Fibroblast of the conjunctiva (primary cell): Measurements from ENCODE around the gene CD300C.
"Not testable (repeated sequence)": the region's sequence is repeated elsewhere in the genome, so short reads cannot be mapped to it uniquely, and the experiment has no call there.

Source experiments
- DNase-seq: peaks from one replicate; pipeline ENCODE4 v3.0.0-alpha.2; 2010; ENCODE audit warnings: low read depth

The CD300C gene

DNA sequence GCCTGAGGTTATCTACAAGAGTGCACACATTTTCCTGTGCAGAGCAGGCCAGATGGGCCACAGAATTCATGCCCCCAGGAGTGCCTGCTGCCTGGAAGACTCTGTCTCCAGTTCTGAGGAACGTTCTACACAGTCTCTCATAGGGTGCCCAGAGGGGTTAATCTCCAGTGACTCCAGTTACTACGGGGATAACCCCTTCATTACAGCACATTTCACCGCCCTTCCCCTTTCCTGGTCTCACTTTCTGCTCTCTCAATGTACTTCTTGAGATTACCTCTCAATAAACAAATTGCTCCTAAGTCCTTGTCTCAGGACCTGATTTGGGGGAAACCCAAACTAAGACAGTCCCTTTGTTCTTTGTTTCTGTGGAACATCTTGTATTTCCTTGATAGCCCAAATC lies 15.7 kb upstream of the CD300C start:
- DNase-seq = no peak

DNA sequence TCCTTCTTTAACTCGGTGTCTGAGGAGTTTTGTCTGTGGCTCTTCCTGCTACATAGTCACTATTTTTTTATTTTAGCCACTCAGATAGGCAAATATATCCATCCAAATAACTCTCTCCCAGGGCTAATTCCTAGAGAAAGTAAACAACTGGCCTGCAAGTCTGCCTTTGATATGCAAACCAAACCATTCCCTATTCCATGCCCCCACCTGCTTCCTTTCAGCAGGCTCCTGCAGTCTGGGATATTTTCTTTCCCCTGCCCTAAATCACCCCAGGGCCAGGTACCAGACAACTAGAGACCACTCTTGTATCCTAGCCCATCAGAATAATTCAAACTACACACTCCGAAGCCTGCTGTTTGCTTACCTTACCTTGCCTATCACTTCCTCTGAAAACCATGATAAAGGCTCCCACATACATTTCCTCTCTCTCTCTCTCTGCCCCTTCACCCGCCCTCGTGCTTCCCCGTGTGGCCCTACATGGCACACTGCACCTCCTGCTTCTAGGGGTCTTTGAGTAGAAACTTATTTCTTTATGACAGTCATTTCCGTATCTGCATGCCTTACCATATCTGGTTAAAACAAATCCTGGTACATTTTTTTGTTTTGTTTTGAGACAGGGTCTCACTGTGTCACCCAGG lies 13.1 kb upstream of the CD300C start:
- no peak for DNase-seq

DNA sequence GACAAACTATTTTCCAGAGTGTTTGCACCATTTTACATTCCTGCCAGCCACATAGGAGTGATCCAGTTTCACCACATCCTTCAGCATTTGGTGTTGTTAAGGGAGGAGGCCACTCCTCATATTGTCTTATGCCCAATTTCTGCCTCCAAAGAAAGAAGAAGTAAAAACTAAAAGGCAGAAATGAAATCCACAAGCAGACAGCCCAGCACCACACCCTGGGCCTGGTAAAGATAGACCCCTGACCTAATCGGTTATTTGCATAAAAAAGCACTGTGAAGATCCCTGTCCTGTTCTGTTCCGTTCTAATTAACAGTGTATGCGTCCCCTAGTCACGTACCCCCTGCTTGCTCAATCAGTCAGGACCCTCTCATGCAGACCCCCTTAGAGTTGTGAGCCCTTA lies 12.5 kb upstream of the CD300C start:
- not testable (repeated sequence) for DNase-seq

DNA sequence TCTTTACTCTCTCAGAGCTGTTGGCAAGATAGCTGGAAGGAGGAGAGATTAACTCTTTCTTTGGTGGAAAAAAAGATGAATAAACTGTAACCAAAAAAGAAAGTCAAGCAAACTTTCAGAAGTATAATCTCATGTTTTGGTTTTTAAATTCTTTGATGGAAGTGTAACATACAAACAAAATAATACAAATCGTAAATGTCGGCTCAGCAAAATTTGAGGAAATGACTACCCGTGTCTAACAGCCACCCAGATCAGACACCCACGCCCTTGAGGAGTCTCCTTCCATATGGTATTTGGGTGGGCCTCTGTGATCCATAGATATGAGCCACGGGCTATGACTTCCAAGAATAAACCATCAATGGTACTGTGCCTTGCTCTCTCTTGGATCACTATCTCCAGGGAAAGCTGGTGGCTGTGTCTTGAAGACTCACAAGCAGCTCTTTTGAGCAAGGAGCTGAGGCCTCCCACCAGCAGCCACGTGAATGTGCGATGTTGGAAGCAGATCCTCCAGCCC lies 9.6 kb upstream of the CD300C start:
- no peak for DNase-seq

DNA sequence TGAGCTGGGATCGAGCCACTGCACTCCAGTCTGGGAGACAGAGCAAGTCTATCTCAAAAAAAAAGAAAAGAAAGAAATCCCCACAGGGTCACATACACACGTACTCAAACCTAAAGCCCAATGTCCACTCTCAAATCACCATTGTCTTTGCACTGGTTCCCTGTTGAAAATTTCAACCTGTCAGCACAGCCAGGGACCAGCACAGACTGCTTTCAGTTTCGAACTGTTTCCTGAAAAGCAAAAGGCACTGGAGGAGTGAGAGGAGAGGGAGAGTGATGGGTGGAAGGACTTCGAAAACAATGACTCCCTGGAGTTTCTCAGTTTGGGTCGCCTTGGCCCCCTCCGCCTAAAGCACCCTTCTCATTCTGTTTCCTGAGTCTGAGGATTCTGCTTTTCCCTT lies 9.0 kb upstream of the CD300C start:
- DNase-seq = no peak

DNA sequence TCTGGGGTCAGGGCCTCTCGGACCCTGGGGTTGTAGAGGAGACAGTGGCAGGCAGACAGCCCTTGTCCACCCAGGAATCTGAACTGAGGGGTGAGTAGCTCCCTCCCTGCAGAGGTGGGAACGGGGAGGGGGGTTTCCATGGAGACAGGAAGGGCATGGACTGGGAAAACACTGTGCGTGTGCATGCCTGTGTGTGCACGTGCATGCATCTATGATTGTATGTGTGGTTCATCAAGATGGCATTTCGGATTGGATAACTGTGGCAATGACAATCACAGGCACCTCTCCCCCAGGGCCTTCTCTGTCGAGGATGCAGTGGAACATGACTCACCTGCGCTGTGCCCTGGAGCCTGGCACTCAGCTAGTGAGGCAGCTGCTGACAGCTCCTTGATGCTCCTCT lies 6.1 kb upstream of the CD300C start:
- DNase-seq = no peak

DNA sequence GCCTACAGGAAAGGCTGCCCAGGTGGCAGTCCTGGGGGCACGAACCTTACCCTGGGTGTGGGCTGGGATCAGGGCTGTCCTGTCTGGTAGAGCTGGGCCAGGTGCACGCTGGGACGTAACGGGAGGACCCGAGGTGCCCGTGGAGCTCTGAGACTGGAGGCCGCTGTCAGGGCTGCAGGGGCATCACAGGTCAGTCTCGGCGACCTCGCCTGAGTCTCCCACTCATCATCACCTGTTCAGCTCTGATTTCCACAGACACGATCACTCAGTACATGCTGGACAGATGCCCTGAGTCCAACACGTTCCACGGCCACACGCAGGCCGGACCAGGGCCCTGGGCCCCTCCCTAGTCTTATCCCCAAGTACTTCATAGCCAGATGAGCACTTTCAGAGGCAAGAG lies 4.7 kb upstream of the CD300C start:
- no peak for DNase-seq

DNA sequence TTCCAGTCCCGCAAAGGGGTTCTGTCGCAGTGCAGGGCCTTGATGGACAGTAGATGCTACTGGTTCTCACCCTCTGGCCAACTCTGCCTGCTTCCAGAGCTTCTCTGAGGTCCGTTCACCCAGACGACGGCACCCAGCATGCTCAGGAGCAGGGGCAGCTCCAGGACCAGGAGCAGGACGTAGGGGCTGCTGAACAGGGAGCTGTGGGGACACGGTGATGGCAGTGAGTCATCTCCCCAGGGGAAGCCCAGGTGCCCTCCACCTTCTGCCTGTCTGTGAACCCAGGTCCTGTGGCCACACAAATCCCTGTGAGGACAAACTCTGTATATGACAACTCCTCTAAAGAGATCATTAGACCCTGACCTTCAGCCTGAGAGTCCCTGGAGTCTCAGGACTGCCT lies 3.4 kb upstream of the CD300C start:
- DNase-seq = no peak

DNA sequence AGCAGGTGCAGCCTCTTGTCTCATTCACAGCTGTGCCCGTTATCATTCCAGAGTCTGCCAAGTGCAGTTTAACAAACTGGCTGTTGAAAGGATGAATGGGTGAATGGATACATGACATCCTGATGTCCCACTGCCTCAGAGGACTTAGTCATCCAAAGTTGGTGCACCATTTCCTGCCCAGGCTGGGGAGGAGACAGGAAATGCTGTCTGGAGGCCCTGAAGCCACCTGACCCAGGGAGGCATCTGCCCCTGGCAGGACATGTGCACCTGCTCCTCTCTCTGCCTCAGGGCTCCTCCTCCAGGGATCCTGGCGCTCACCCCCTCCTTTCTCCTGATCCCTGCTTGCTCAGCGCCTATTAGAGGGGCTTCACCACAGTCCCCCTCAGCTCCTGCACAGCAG lies 1.8 kb upstream of the CD300C start:
- no peak for DNase-seq

DNA sequence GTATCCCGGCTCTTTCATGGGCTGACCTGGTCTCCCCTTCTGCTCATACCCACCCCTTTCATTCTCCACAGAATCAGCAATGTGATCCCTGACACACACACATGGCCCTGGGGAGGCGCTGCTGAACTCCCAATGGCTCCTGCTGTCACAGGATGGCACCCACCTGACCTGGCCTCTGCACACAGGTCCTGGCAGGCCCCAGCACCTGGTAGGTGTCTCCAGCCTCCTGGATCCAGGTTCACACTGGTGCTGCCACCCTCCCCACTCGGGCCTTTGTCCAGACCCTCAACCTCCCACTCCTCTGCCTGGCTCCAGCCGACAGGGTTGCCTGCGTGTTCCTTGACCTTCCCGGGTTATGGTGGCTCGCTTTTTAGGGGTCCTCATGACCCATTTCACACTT lies 1.3 kb upstream of the CD300C start:
- no peak for DNase-seq

DNA sequence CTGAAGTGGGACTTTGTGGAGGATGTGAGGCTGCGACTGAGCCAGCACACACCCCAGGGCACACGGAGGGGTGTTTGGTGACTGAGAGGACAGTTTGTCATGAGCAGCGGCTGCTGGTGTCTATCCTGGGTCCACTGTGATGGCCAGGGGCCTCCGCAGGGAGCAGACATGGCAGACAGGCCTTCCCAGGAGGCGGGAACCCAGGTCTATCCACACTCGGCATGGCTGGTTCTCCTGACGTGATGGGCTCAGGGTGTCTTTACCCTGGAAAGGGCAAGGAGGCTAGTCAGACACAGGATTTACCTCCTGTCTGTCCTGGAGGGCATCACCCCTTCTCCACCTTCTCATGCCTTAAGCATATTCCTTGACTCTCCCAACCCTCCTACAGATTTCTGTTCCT lies 671 bp upstream of the CD300C start:
- no peak for DNase-seq

DNA sequence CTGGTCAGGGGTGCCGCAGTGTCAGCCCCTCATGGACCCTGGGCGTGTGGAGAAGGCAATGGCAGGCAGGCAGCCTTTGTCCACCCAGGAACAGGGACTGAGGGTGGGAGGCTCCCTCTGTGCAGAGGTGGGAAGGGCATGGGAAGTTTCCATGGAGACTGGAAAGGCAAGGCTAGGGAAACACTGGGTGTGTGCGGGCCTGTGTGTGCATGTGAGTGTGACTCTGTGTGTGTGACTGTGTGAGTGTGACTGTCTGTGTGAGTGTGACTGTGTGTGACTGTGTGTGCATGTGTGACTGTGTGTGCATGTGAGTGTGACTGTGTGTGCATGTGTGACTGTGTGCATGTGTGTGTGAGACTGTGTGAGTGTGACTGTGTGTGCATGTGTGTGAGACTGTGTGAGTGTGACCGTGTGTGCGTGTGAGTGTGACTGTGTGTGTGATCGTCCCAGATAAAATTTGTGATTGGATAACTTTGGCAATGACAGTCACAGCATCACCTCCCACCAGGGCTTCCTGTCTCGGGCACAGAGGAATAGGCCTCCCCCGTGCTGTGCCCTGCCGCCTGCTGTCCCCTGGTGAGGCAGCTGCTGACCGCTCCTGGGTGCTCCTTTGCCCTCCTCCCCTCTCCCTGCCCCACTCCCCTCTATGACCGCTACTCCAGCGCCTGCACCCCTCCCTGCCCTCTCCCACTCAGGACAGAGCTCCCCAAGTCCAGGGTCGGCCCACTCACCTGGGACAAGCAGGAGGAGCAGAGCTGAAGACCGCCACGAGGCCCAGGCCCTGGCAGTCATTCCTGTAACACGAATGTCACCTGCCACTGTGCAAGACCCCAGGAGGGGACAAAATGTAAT lies 698 bp downstream of the CD300C start:
- no peak for DNase-seq

DNA sequence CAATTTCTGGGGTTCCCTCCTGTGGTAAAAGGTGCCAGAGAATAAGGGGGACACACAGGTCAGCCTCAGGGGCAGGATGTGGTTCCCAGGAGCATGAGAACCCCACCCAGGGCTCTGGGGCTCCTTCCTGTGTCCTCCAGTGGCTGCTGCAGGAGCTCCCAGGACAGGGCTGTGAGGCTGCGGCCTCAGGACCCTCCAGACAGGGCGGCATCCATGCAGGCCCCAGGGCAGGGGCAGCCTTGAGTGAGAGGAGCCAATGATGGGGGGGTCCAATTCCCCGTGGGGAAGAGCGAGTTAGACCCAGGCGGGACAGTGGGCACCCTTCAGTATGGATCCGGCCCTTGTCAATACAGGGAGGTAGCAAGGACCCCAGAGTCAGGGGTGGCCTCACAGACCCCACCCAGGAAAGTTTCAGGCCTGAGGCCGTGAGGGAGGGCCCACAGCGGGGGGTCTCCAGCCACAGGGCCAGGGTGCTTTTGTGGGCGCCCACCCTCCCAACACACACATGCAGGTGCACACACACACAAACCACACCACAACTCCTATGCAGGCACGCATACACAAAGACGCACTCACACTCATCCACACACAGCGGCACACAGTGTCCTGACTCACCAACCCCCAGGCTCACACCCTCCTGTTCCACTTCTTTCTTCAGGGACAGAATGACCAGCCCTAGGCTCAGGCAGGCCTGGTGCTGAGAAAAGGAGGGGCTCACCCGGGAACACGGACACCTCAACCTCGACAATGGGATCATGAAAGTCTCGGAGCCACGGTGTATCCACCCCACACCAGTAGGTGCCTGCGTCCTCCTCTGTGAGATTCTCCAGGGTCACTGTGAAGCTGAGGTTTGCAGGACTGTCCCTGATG lies 1.8 kb downstream of the CD300C start:
- DNase-seq = no peak

DNA sequence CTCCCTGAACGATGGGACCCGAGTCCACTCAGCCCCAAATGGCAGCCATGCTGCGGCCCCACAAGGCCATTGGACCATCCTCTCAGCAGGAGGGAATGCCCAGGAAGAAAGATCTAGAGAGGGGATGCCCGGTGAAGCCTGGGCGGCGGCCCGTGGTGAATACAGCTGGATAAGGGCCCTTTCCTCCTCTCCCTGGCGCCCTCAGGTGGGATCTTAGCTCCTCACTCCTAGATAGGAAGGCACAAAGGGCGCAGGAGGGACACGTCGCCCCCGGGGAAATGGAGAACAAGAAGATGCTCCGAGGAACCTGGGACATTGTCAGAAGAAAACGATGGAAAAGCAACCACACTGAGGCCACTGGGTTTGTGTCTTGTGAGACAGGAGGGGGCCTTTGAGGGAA lies 2.5 kb downstream of the CD300C start:
- no peak for DNase-seq

DNA sequence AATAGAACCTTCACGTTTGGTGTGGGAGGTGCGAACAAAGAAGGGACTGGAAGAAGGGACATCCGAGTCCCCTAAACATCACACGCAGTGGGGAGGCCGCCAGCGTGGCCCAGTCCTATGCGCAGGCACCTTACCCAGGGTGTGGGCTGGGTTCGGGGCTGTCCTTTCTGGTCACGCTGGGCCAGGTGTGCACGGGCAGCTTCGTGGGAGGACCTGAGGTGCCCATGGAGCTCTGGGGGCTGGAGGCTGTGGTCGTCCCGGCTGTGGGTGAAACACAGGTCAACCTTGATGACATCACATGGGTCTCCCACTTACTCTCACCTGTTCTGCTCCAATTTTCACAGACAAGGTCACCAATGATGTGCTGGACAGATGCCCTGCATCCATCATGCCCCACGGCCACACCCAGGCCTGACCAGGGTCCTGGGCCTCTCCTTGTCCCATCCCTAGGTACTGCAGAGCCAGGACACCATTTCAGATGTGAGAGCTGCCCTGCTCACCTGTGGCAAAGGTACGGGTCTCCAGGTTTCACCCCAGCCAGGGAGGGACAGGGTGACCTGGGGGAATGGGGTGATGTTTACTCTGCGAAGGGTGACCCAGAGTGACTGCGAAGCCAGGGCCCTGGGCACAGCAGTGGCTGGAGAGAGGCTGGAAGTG lies 3.1 kb downstream of the CD300C start:
- no peak for DNase-seq

DNA sequence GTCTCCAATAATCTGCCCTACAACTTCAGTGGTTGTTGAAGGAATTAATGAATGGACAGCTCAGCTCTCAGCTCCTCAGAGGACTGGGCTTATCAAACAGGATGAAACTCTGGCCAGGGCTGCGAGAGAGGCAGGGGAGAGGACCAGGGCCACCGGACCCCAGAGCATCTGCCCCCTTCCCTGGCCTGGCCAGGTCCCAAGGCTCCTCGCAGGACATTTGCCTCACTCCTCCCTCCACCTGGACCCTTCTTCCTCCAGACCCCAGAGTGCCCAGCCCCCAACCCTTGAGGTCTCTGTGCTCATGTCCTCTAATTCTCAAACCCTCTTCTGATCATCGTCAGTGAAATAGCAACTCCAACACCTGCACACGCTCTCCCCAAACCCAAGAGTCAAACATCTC lies 3.7 kb downstream of the CD300C start:
- no peak for DNase-seq

DNA sequence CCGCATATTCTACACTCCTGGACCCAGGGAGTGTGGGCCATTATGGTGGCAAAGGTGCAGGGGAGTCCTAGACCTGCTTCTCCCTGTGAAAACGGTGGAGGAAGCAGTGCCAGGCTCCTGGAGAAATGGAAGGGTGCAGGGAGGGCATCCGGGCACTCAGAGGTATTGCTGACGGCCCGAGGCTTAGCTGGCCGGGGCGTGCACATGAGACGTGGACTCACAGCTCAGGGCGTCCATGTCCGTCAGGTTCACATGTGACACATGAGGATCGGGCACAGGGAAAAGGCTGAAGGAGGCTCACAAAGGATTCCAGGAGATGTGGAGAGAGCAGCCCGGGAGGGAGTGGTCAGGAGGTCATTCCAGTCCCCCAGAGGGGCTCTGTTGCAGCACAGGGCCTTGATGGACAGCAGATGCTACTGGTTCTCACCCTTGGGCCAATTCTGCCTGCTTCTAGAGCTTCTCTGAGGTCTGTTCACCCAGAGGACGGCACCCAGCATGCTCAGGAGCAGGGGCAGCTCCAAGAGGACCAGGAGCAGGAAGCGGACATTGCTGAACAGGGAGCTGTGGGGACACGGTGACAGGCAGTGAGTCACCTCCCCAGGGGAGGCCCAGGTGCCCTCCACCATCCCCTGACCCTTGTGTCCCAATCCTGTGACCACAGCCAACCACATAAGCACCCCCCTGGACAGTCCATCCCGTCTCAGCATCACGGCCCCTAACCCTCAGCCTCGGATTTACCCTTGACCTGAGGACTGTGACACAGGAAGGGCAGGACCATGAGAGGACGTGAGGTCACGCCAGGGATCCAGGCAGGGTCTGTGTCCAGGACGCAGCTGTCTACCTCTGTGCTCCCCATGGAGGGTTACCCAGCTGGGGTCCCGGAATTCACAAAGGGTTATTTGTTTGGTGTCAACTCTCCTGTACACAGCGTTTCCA lies 4.5 kb downstream of the CD300C start:
- DNase-seq = no peak

DNA sequence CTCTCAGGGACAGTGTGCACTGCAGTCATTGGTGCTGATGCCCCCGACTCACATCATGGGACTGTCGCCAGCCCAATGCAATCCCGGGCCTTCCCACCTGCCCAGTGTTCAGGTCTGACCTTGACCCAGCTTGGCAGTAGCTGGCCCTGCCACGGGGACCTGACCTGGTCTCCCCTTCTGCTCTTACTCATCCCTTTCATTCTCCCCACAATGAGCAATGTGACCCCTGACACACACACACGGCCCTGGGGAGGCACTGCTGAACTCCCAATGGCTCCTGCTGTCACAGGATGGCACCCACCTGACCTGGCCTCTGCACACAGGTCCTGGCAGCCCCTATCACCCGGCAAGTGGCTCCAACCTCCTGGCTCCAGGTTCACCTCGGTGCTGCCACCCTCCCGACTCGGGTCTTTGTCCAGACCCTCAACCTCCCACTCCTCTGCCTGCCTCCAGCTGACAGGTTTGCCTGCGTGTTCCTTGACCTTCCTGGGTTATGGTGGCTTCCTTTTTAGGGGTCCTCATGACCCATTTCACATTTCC lies 6.6 kb downstream of the CD300C start:
- no peak for DNase-seq

DNA sequence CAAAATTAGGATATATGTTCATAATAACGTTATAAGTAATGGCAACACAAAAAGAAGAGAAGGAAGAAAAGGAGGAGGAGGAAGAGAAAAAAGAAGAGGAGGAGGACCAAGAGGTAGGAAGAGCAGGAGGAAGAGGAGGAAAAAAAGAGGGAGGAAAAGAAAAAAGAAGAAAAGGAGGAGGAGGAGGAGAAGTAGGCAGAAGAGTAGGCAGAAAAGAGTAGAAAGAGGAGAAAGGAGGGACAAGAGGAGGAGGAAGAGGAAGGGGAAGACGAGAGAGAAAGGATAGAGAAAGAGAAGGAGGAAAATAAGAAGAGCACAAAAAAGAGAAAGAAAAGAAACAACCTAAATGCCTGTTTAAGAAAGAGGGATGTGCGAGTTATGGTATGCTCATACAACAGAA lies 9.0 kb downstream of the CD300C start:
- DNase-seq = no peak

DNA sequence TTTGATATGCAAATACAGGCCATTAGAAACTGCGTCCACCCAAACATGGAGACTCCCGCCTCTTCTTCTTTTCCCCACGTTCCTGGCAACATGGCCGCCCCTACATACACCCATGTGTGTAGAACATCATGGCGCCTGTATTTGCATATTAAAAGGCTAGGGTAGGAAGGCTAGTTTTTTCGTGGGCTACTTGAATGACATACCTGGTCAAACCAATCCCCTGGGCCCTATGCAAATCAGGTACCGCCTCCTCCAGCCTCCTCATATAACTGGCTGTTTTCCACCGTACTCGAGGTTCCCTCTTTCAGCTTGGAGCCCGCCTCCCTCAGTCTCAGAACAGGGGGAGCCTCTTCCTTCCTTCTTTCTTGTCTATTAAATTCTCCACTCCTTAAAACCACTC lies 13.8 kb downstream of the CD300C start:
- no peak for DNase-seq
